Body of pancreas (tissue), 4 donors: ENCODE results near the gene FBXO10.

Experiments used
- POLR2A ChIP-seq, 3 donors: fragments of 450-650 bp; IDR thresholded peaks; one replicate each; pipeline ENCODE4 v1.6.1; 2016; ENCODE audit warnings: antibody characterized with exemption in 3 of 3, mild to moderate bottlenecking in 2 of 3
- TF ChIP-seq, protein P1 (sequence below), 7 experiments: fragments of 450-650 bp in 4 of 7; fragments of 200-600 bp in 3 of 7; sonication (generic) in 3 of 7; IDR thresholded peaks; one replicate each; pipeline ENCODE4 v1.5.1; 2016 to 2019; ENCODE audit warnings: antibody characterized with exemption in 7 of 7

DNA sequence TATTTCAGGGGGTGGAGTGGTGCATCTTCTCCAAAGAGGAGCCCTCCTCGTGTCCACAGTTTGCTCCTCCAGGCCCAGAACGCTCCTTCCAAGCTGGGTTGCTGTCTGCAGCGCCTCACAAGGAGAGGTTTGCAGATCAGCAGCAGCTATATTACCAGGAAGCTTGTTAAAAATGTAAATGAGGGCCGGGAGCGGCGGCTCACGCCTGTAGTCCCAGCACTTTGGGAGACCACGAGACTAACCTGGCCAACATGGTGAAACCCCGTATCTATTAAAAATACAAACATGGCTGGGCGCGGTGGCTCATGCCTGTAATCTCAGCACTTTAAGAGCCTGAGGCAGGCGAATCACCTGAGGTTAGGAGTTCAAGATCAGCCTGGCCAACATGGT is 49.6 kb upstream of the FBXO10 start:
- TF ChIP-seq, protein P1, sequence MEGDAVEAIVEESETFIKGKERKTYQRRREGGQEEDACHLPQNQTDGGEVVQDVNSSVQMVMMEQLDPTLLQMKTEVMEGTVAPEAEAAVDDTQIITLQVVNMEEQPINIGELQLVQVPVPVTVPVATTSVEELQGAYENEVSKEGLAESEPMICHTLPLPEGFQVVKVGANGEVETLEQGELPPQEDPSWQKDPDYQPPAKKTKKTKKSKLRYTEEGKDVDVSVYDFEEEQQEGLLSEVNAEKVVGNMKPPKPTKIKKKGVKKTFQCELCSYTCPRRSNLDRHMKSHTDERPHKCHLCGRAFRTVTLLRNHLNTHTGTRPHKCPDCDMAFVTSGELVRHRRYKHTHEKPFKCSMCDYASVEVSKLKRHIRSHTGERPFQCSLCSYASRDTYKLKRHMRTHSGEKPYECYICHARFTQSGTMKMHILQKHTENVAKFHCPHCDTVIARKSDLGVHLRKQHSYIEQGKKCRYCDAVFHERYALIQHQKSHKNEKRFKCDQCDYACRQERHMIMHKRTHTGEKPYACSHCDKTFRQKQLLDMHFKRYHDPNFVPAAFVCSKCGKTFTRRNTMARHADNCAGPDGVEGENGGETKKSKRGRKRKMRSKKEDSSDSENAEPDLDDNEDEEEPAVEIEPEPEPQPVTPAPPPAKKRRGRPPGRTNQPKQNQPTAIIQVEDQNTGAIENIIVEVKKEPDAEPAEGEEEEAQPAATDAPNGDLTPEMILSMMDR (IDR thresholded peaks at IDR 0.05): no peak
- TF ChIP-seq POLR2A (IDR thresholded peaks at IDR 0.05): no peak
